ENCODE results near the gene PTGDR2. TPM values are rescaled to one million over a fixed set of nuclear protein-coding genes. Genes with fewer than 3 reads are reported as not detected.

PTGDR2 gene
- total RNA-seq, 1 experiment from 2014 or later, result 0.07 TPM

DNA sequence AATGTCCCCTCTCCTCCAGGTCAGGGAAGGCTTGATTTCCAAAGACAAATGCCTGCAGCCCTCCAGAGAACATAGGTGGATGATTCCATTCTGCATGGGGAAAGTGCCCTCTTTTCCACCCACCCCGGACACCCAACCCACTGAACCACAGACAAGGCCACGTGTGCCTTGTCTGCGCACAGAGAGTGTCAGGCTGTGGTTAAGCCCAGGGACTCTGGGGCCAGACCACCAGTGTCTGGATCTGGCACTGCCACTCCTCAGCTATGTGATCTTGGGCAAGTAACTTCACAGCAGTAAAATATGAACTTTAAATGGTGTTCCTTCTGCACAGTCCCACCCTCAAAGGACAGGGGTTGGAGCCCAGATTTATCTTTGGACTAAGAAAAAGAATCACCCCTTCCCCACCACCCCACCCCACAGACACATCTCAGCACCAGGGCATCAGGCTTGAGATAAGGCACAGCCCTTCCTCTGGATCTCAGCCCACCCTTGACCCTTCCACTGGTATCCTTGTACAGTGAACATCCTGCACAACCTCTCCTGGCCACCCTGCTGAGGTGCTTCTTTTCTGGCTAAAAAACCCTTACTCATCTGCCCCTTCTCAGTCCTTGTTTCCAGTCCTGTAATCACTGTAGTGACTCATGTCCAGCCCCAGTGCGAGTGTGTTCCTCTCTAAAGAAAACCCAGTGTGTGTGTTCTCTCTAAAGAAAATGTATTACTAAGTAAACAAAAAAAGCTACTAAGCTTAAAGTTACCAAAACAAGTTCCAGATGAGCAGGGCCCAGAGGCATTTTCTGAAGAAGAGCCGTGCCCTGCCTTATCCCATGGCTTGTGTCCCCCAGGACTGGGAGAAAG is 1.9 kb upstream of the PTGDR2 start:
- ChIA-PET POLR2A (no interaction called here), CTCF (interaction anchor here (1.4 kb wide), 1 partner anchor 30 kb away, joined by 7 read pairs; no protein-coding TSS in a partner anchor)
- Mint-ChIP-seq H3K27ac (no peak overlapping the region), H3K4me1 (no peaks in the 10 kb centered on the region), H3K36me3 (peaks cover 3% of the 10 kb centered on the region; the same call in 1 of the 2 replicates), H3K27me3 (ENCODE audit: low read depth) (peaks cover 13% of the 10 kb centered on the region), H3K4me3 (no peak overlapping the region), H3K9me3 (no peaks in the 10 kb centered on the region)
- TF ChIP-seq SOX15 (CRISPR knock-in tag; IDR thresholded peaks at IDR 0.05), result no peak
- TF ChIP-seq ZNF219 (CRISPR knock-in tag; IDR thresholded peaks at IDR 0.05; ENCODE audit: borderline replicate concordance), result no peak
- no peak for TF ChIP-seq ATF3 (CRISPR knock-in tag; conservative IDR thresholded peaks at IDR 0.05)
- TF ChIP-seq, protein P1, sequence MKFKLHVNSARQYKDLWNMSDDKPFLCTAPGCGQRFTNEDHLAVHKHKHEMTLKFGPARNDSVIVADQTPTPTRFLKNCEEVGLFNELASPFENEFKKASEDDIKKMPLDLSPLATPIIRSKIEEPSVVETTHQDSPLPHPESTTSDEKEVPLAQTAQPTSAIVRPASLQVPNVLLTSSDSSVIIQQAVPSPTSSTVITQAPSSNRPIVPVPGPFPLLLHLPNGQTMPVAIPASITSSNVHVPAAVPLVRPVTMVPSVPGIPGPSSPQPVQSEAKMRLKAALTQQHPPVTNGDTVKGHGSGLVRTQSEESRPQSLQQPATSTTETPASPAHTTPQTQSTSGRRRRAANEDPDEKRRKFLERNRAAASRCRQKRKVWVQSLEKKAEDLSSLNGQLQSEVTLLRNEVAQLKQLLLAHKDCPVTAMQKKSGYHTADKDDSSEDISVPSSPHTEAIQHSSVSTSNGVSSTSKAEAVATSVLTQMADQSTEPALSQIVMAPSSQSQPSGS (CRISPR knock-in tag; IDR thresholded peaks at IDR 0.05; ENCODE audit: borderline replicate concordance, low read depth), result no peak
- no peak for TF ChIP-seq IRF2 (CRISPR knock-in tag; IDR thresholded peaks at IDR 0.05; ENCODE audit: borderline replicate concordance, low read depth)
- TF ChIP-seq OVOL2 (CRISPR knock-in tag; IDR thresholded peaks at IDR 0.05; ENCODE audit: borderline replicate concordance), result no peak
- TF ChIP-seq GRHL2 (CRISPR knock-in tag; IDR thresholded peaks at IDR 0.05; ENCODE audit: insufficient replicate concordance, severe bottlenecking), result no peak
- no peak for TF ChIP-seq ZNF396 (CRISPR knock-in tag; IDR thresholded peaks at IDR 0.05; ENCODE audit: borderline replicate concordance)
- TF ChIP-seq JAZF1 (CRISPR knock-in tag; IDR thresholded peaks at IDR 0.05), result no peak
- DNase-seq (ENCODE audit: low spot score) (no peak), ATAC-seq (no peak)

- Mint-ChIP-seq H3K4me1 (peaks cover 10% of the 10 kb centered on the region), H3K27me3 (ENCODE audit: low read depth) (peaks cover 13% of the 10 kb centered on the region), H3K36me3 (peaks cover 14% of the 10 kb centered on the region), H3K27ac (no peak overlapping the region), H3K9me3 (no peaks in the 10 kb centered on the region), H3K4me3 (no peak overlapping the region)
- DNase-seq (ENCODE audit: low spot score) (no peak), ATAC-seq (no peak)
- POLR2A ChIA-PET, result no interaction called here
- CTCF ChIA-PET, result interaction anchor here (0.6 to 1.5 kb wide), 7 partner anchors 13 to 1318 kb away, joined by 3 to 6 read pairs (median 4); partner anchors contain the start of gene FTH1
- TF ChIP-seq NFYB (CRISPR knock-in tag; conservative IDR thresholded peaks at IDR 0.05; ENCODE audit: low read depth), result no peak
- TF ChIP-seq, protein P2, sequence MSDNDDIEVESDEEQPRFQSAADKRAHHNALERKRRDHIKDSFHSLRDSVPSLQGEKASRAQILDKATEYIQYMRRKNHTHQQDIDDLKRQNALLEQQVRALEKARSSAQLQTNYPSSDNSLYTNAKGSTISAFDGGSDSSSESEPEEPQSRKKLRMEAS (CRISPR knock-in tag; IDR thresholded peaks at IDR 0.05), result no peak
- TF ChIP-seq JAZF1 (CRISPR knock-in tag; IDR thresholded peaks at IDR 0.05), result no peak
- TF ChIP-seq, protein P3, sequence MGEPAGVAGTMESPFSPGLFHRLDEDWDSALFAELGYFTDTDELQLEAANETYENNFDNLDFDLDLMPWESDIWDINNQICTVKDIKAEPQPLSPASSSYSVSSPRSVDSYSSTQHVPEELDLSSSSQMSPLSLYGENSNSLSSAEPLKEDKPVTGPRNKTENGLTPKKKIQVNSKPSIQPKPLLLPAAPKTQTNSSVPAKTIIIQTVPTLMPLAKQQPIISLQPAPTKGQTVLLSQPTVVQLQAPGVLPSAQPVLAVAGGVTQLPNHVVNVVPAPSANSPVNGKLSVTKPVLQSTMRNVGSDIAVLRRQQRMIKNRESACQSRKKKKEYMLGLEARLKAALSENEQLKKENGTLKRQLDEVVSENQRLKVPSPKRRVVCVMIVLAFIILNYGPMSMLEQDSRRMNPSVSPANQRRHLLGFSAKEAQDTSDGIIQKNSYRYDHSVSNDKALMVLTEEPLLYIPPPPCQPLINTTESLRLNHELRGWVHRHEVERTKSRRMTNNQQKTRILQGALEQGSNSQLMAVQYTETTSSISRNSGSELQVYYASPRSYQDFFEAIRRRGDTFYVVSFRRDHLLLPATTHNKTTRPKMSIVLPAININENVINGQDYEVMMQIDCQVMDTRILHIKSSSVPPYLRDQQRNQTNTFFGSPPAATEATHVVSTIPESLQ (CRISPR knock-in tag; IDR thresholded peaks at IDR 0.05), result no peak
- TF ChIP-seq ZNF671 (CRISPR knock-in tag; IDR thresholded peaks at IDR 0.05), result no peak
- no peak for TF ChIP-seq KAT7 (CRISPR knock-in tag; IDR thresholded peaks at IDR 0.05; ENCODE audit: borderline replicate concordance)
Observed at GRCh38 chr11:60854847-60855725, 664 bp downstream of the PTGDR2 start.

DNA sequence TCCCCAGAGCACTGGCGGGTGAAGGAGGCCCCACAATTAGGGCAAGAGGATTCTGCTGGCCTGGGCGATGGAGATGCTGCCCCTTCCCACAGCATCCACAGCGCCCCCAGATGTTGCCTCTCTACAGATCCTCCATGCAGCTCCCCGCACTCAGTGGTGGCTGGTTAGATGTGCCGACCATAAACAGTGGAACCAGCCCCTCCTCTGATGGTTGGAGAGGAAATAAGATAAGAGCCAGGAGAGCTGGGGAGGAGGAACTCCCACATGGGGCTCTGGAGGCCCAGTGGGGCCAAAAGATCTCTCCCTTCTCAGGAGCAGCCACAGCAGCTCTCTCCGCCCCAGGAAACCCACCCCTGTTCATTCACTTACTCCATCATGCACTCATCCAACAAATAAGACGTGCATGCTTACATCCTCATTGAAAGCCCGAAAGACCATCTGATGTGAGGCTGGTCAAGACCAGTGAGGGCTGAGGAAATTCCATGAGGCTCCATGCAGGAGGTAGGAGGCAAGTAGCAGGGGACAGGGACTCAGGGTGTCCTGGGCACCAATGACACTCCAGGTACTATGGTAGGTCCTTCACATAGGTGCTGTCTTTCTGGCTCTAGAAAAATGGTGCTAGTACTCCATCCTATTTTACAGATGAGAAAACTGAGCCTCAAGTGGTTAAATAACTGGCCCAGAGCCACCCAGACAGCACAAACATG is 1.5 kb downstream of the PTGDR2 start:
- H3K36me3 Mint-ChIP-seq, result peaks cover 17% of the 10 kb centered on the region
- H3K4me1 Mint-ChIP-seq, result peaks cover 10% of the 10 kb centered on the region

More for the DNA sequence above, 1.5 kb downstream of the PTGDR2 start:
- no peak overlapping the region for H3K4me3 Mint-ChIP-seq
- POLR2A ChIA-PET, result no interaction called here
- CTCF ChIA-PET, result interaction anchor here (1.1 kb wide), 1 partner anchor 33 kb away, joined by 5 read pairs; no protein-coding TSS in a partner anchor
- no peak overlapping the region for H3K27ac Mint-ChIP-seq
- TF ChIP-seq GTF2I (CRISPR knock-in tag; conservative IDR thresholded peaks at IDR 0.05) (no peak), SMAD4 (CRISPR knock-in tag; IDR thresholded peaks at IDR 0.05) (no peak), GRHL2 (CRISPR knock-in tag; IDR thresholded peaks at IDR 0.05; ENCODE audit: insufficient replicate concordance, severe bottlenecking) (no peak)
- TF ChIP-seq, protein P4, sequence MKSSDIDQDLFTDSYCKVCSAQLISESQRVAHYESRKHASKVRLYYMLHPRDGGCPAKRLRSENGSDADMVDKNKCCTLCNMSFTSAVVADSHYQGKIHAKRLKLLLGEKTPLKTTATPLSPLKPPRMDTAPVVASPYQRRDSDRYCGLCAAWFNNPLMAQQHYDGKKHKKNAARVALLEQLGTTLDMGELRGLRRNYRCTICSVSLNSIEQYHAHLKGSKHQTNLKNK (CRISPR knock-in tag; IDR thresholded peaks at IDR 0.05), result no peak
- DNase-seq (ENCODE audit: low spot score) (no peak), ATAC-seq (no peak)
- no peaks in the 10 kb centered on the region for H3K9me3 Mint-ChIP-seq
- peaks cover 13% of the 10 kb centered on the region for H3K27me3 Mint-ChIP-seq (ENCODE audit: low read depth)
